CD14-positive monocyte (primary cell): Measurements from ENCODE around the gene SLC26A6. TPM values are rescaled to one million over a fixed set of nuclear protein-coding genes. Genes with fewer than 3 reads are reported as not detected.

ENCODE experiments used
- DNase-seq, 3 donors: peaks; one replicate each; pipeline ENCODE4 v3.0.0-alpha.2; 2011 to 2022
- H2AFZ ChIP-seq: 2 replicates; pipeline ENCODE4 v1.6.0; 2012; ENCODE audit warnings: mild to moderate bottlenecking, low read depth, low read length, inconsistent platforms; ENCODE audit not compliant: insufficient read depth, poor library complexity, severe bottlenecking
- H3K27ac ChIP-seq, 2 donors: 1 replicate in 1 of 2; 2 replicates in 1 of 2; pipeline ENCODE4 v1.5.1; 2012 to 2013; ENCODE audit warnings: low read length in 2 of 2, control low read depth in 1 of 2, inconsistent platforms in 1 of 2, low read depth in 1 of 2, mild to moderate bottlenecking in 1 of 2
- H3K27me3 ChIP-seq, 2 donors: one replicate each; pipeline versions ENCODE4 v1.6.0 to v1.6.1; 2011 to 2013; ENCODE audit warnings: low read length in 2 of 2; ENCODE audit not compliant: control insufficient read depth in 2 of 2, insufficient read depth in 2 of 2
- H3K36me3 ChIP-seq, 2 donors: replicated peaks in 1 of 2; 1 replicate in 1 of 2; 2 replicates in 1 of 2; pipeline versions ENCODE4 v1.5.1 to v1.6.1; 2012 to 2013; ENCODE audit warnings: low read length in 2 of 2, control low read depth in 1 of 2, inconsistent platforms in 1 of 2, mild to moderate bottlenecking in 1 of 2; ENCODE audit not compliant: insufficient read depth in 2 of 2, control insufficient read depth in 1 of 2
- H3K4me1 ChIP-seq, 2 donors: 1 replicate in 1 of 2; 2 replicates in 1 of 2; pipeline versions ENCODE4 v1.5.1 to v1.6.1; 2012 to 2013; ENCODE audit warnings: low read length in 2 of 2, control low read depth in 1 of 2, inconsistent platforms in 1 of 2, mild to moderate bottlenecking in 1 of 2, moderate library complexity in 1 of 2; ENCODE audit not compliant: insufficient read depth in 2 of 2, control insufficient read depth in 1 of 2
- H3K4me2 ChIP-seq: replicated peaks from 2 replicates; pipeline ENCODE3; 2012; ENCODE audit warnings: low read length, moderate library complexity, mild to moderate bottlenecking; ENCODE audit not compliant: poor library complexity, severe bottlenecking; ENCODE audit errors: extremely low read depth
- H3K4me3 ChIP-seq, 3 experiments: fragments of 200-600 bp in 1 of 3; sonication (generic) in 1 of 3; replicated peaks in 1 of 3; 1 replicate in 2 of 3; 2 replicates in 1 of 3; pipeline ENCODE4 v1.5.1; 2011 to 2013; ENCODE audit warnings: low read length in 3 of 3, mild to moderate bottlenecking in 3 of 3, control low read depth in 2 of 3, low read depth in 2 of 3, inconsistent platforms in 1 of 3, moderate library complexity in 1 of 3
- H3K79me2 ChIP-seq: 2 replicates; pipeline ENCODE4 v1.6.0; 2012; ENCODE audit warnings: mild to moderate bottlenecking, control low read depth, inconsistent platforms, low read length, moderate library complexity; ENCODE audit not compliant: insufficient read depth
- H3K9ac ChIP-seq: 2 replicates; pipeline ENCODE4 v1.6.0; 2017; ENCODE audit warnings: low read length, mild to moderate bottlenecking; ENCODE audit not compliant: insufficient read depth, poor library complexity, severe bottlenecking
- H3K9me3 ChIP-seq, 2 donors: replicated peaks in 1 of 2; 1 replicate in 1 of 2; 2 replicates in 1 of 2; pipeline versions ENCODE4 v1.5.1 to v1.6.1; 2012 to 2013; ENCODE audit warnings: low read length in 2 of 2, control low read depth in 1 of 2; ENCODE audit not compliant: control insufficient read depth in 1 of 2, insufficient read depth in 1 of 2
- H4K20me1 ChIP-seq: 2 replicates; pipeline ENCODE4 v1.6.0; 2012; ENCODE audit warnings: mild to moderate bottlenecking, low read length, control low read depth, moderate library complexity; ENCODE audit not compliant: insufficient read depth
- H3K27ac Mint-ChIP-seq, 7 donors: one replicate each; pipeline ENCODE4 v1.8.0; 2020; ENCODE audit warnings: mild to moderate bottlenecking in 7 of 7, mixed read lengths in 7 of 7, moderate library complexity in 6 of 7, inconsistent platforms in 2 of 7
- H3K27me3 Mint-ChIP-seq, 3 donors: one replicate each; pipeline ENCODE4 v1.8.0; 2021 to 2022; ENCODE audit warnings: low read depth in 3 of 3, mild to moderate bottlenecking in 3 of 3, mixed read lengths in 3 of 3, moderate library complexity in 3 of 3, inconsistent platforms in 1 of 3
- H3K36me3 Mint-ChIP-seq, 2 donors: one replicate each; pipeline ENCODE4 v1.8.0; 2020; ENCODE audit warnings: mixed read lengths in 2 of 2, inconsistent platforms in 1 of 2, mild to moderate bottlenecking in 1 of 2
- H3K4me1 Mint-ChIP-seq: one replicate; pipeline ENCODE4 v1.8.0; 2020; ENCODE audit warnings: mild to moderate bottlenecking, mixed read lengths
- H3K4me3 Mint-ChIP-seq, 2 donors: one replicate each; pipeline ENCODE4 v1.8.0; 2020; ENCODE audit warnings: mild to moderate bottlenecking in 2 of 2, mixed read lengths in 2 of 2, moderate library complexity in 1 of 2
- H3K9me3 Mint-ChIP-seq, 7 donors: one replicate each; pipeline ENCODE4 v1.8.0; 2020 to 2022; ENCODE audit warnings: mixed read lengths in 7 of 7, mild to moderate bottlenecking in 6 of 7, moderate library complexity in 6 of 7, inconsistent platforms in 2 of 7
- WGBS: methylation state at CpG from one replicate; pipeline ENCODE4 v1.1.5; 2013; ENCODE audit warnings: missing lambda C conversion rate; ENCODE audit not compliant: insufficient coverage; 5-methylcytosine and 5-hydroxymethylcytosine counted together
- intact Hi-C, 2 donors: fragments of 100-400 bp; cut with micrococcal nuclease; formaldehyde crosslinking; loops; one replicate each; pipeline versions ENCODE4 v1.15.0 to v1.15.1; 2023
- polyA plus RNA-seq, 3 donors: library from polyadenylated mRNA; depleted of rRNA in 1 of 3; unstranded in 2 of 3; stranded (reverse) in 1 of 3; fragments of 300-500 nt in 2 of 3; fragments of >200 nt in 1 of 3; fragmentation: Illumina TruSeq in 2 of 3; gene quantifications; 1 replicate in 2 of 3; 2 replicates in 1 of 3; pipeline ENCODE4 v1.2.3, GENCODE V29; 2012 to 2021
- TF ChIP-seq, protein P1 (sequence below): fragments of 200-600 bp; IDR thresholded peaks from one replicate; pipeline ENCODE4 v1.8.0; 2022; ENCODE audit warnings: antibody characterized with exemption, mild to moderate bottlenecking

Gene SLC26A6
- polyA plus RNA-seq, 3 donors = 16.3 to 92.8 (median 20.4) TPM

DNA sequence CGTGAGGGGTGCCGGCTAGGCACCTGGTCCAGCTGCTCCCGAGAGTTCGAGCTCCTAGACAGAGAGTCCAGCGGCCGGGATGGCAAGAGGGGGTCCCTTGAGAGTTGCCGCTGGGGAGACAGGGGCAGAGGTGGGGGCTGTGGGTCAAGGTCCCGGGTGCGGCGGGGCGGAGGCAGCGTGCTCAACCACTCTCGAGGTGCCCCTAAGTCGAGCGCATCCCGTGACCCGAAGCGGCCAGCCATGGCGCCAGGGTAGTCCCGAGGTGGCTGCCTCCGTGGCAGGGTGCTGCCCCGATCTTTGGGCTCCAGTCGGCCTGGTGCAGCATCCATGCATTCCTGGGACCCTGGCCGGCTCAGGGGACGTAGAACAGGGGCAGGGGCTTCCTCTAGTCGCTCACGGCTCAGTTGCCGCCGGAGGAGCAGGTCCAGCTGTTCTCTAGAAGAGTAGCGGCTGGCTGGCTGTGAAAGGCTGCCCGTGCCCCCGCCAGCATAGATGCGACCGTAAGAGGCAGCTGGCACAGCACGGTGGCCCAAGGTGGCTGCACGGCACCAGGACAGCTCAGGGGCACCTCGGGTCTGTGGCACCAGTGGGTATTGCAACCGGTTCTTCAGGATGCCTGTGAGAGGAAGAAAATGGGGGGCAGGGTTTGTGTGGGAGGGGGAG is 4.8 kb upstream of the SLC26A6 start:
- H3K79me2 ChIP-seq = peaks cover 1% of the 10 kb centered on the region
- no peak overlapping the region for H3K4me3 Mint-ChIP-seq

DNA sequence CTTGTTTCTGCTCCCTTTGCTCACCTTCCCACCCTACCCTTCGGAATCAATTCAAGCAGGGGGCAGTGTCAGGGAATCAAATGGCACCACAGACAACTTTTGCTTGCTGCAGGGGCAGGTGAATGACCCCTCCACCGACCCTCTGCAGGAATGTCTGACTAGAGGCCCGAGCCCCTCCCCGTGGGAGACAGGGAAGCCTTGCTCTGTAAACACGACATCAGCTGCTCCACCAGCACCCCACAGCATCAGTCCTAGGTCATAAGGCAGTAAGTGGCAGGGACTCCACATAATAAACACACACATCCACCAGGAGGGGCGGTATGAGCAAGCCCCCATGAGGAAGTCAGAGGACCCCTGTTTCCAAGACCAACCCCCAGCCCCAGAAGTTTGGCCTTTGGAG is 2.0 kb upstream of the SLC26A6 start:
- H2AFZ ChIP-seq = no peak overlapping the region
- peaks cover 23% of the 10 kb centered on the region for H3K4me1 Mint-ChIP-seq
- no peak for DNase-seq
- H3K27ac Mint-ChIP-seq = peak overlapping the region in 1 of 7 donors; percentile 10
- H3K4me3 ChIP-seq = no peak overlapping the region
- peaks cover 2 to 5% (median 2%) of the 10 kb centered on the region in 3 donors for H3K27me3 Mint-ChIP-seq
- H3K79me2 ChIP-seq = peaks cover 19% of the 10 kb centered on the region
- H3K27me3 ChIP-seq = no peaks in the 10 kb centered on the region
- H3K27ac ChIP-seq = no peak overlapping the region
- H4K20me1 ChIP-seq = peaks cover 16% of the 10 kb centered on the region
- TF ChIP-seq, protein P1, sequence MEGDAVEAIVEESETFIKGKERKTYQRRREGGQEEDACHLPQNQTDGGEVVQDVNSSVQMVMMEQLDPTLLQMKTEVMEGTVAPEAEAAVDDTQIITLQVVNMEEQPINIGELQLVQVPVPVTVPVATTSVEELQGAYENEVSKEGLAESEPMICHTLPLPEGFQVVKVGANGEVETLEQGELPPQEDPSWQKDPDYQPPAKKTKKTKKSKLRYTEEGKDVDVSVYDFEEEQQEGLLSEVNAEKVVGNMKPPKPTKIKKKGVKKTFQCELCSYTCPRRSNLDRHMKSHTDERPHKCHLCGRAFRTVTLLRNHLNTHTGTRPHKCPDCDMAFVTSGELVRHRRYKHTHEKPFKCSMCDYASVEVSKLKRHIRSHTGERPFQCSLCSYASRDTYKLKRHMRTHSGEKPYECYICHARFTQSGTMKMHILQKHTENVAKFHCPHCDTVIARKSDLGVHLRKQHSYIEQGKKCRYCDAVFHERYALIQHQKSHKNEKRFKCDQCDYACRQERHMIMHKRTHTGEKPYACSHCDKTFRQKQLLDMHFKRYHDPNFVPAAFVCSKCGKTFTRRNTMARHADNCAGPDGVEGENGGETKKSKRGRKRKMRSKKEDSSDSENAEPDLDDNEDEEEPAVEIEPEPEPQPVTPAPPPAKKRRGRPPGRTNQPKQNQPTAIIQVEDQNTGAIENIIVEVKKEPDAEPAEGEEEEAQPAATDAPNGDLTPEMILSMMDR = no peak
- H3K9me3 ChIP-seq = no peaks in the 10 kb centered on the region
- peaks cover 21 to 32% of the 10 kb centered on the region in 2 donors for H3K4me1 ChIP-seq
- intact Hi-C loops = loop anchor here (10.0 kb wide), 1 partner anchor 173 kb away; a partner anchor contains a TSS
- H3K4me3 Mint-ChIP-seq = no peak overlapping the region
- no peak overlapping the region for H3K9ac ChIP-seq
- peaks cover 12 to 14% of the 10 kb centered on the region in 2 donors for H3K36me3 ChIP-seq
- no peak overlapping the region for H3K4me2 ChIP-seq
- WGBS = 96% methylated on average over 6 of the region's 6 CpGs
- H3K9me3 Mint-ChIP-seq = no peaks in the 10 kb centered on the region
- H3K36me3 Mint-ChIP-seq = peaks cover 4 to 12% of the 10 kb centered on the region in 2 donors

More for the DNA sequence above, 4.8 kb upstream of the SLC26A6 start:
- no peak overlapping the region for H3K4me3 ChIP-seq
- no peaks in the 10 kb centered on the region for H4K20me1 ChIP-seq
- H3K4me1 Mint-ChIP-seq = peaks cover 8% of the 10 kb centered on the region
- H3K4me1 ChIP-seq = peaks cover 10 to 13% of the 10 kb centered on the region in 2 donors
- intact Hi-C loops = loop anchor here (10.0 kb wide), 1 partner anchor 175 kb away; a partner anchor contains a TSS
- peaks cover 2 to 5% (median 2%) of the 10 kb centered on the region in 3 donors for H3K27me3 Mint-ChIP-seq
- no peaks in the 10 kb centered on the region for H3K9me3 Mint-ChIP-seq
- H3K9ac ChIP-seq = no peak overlapping the region
- WGBS = 96% methylated on average over 38 of the region's 38 CpGs
- TF ChIP-seq, protein P1 = no peak
- H3K4me2 ChIP-seq = no peak overlapping the region
- DNase-seq = no peak
- no peaks in the 10 kb centered on the region for H3K36me3 ChIP-seq
- H2AFZ ChIP-seq = no peak overlapping the region
- H3K27ac ChIP-seq = no peak overlapping the region
- H3K27ac Mint-ChIP-seq = no peak overlapping the region
- H3K36me3 Mint-ChIP-seq = no peaks in the 10 kb centered on the region
- no peaks in the 10 kb centered on the region for H3K27me3 ChIP-seq
- no peaks in the 10 kb centered on the region for H3K9me3 ChIP-seq
